H9 (cell line): Measurements from ENCODE around the gene DCC. TPM values are rescaled to one million over a fixed set of nuclear protein-coding genes. Genes with fewer than 3 reads are reported as not detected.
A peak's percentile ranks its signal among the peaks of the same experiment; 100 is the strongest.

ENCODE experiments used
- DNase-seq: peaks from one replicate; pipeline ENCODE4 v3.0.0-alpha.2; 2017
- H2AFZ ChIP-seq: one replicate; pipeline ENCODE4 v1.6.1; 2013; ENCODE audit warnings: mild to moderate bottlenecking, low read length, control low read depth, moderate library complexity
- H2AK5ac ChIP-seq: 2 replicates; pipeline ENCODE4 v1.6.1; 2013; ENCODE audit warnings: low read length, control low read depth, mixed read lengths; ENCODE audit not compliant: insufficient read length
- H2BK120ac ChIP-seq: one replicate; pipeline ENCODE4 v1.6.1; 2013; ENCODE audit warnings: low read depth, mild to moderate bottlenecking, low read length, control low read depth, inconsistent platforms; ENCODE audit not compliant: poor library complexity, severe bottlenecking
- H2BK12ac ChIP-seq: 2 replicates; pipeline ENCODE4 v1.6.1; 2013; ENCODE audit warnings: low read length, control low read depth, mixed read lengths, low read depth; ENCODE audit not compliant: insufficient read length
- H2BK15ac ChIP-seq: 2 replicates; pipeline ENCODE4 v1.6.1; 2013; ENCODE audit warnings: low read depth, low read length, control low read depth
- H2BK20ac ChIP-seq: one replicate; pipeline ENCODE4 v1.6.1; 2013; ENCODE audit warnings: low read depth, mild to moderate bottlenecking, low read length, control low read depth, inconsistent platforms; ENCODE audit not compliant: poor library complexity, severe bottlenecking
- H2BK5ac ChIP-seq: 2 replicates; pipeline ENCODE4 v1.6.1; 2013; ENCODE audit warnings: low read length, control low read depth, mixed read lengths; ENCODE audit not compliant: insufficient read length
- H3K14ac ChIP-seq: 2 replicates; pipeline ENCODE4 v1.6.1; 2013; ENCODE audit warnings: low read length, control low read depth; ENCODE audit not compliant: insufficient read depth
- H3K18ac ChIP-seq: 2 replicates; pipeline ENCODE4 v1.6.1; 2013; ENCODE audit warnings: low read depth, mild to moderate bottlenecking, mixed read lengths, low read length, control low read depth; ENCODE audit not compliant: insufficient read length
- H3K23ac ChIP-seq: 2 replicates; pipeline ENCODE4 v1.6.1; 2013; ENCODE audit warnings: low read length, control low read depth, mixed read lengths, low read depth; ENCODE audit not compliant: insufficient read length
- H3K23me2 ChIP-seq: 2 replicates; pipeline ENCODE4 v1.6.1; 2013; ENCODE audit warnings: low read depth, mild to moderate bottlenecking, mixed read lengths, low read length, control low read depth; ENCODE audit not compliant: insufficient read length, poor library complexity, severe bottlenecking
- H3K27ac ChIP-seq: 2 replicates; pipeline ENCODE4 v1.5.1; 2013; ENCODE audit warnings: low read length, control low read depth, mixed read lengths, low read depth; ENCODE audit not compliant: insufficient read length
- H3K27me3 ChIP-seq: 2 replicates; pipeline ENCODE4 v1.6.1; 2013; ENCODE audit warnings: low read length, control low read depth, inconsistent platforms; ENCODE audit not compliant: insufficient read depth
- H3K4ac ChIP-seq: 2 replicates; pipeline ENCODE4 v1.6.1; 2013; ENCODE audit warnings: low read depth, mild to moderate bottlenecking, control low read depth, inconsistent platforms, low read length, moderate library complexity
- H3K4me1 ChIP-seq: 2 replicates; pipeline ENCODE4 v1.6.1; 2013; ENCODE audit warnings: low read length, control low read depth, inconsistent platforms; ENCODE audit not compliant: insufficient read depth
- H3K4me2 ChIP-seq: 2 replicates; pipeline ENCODE4 v1.6.1; 2013; ENCODE audit warnings: low read length, control low read depth, mixed read lengths; ENCODE audit not compliant: insufficient read length, insufficient read depth
- H3K56ac ChIP-seq: 2 replicates; pipeline ENCODE4 v1.6.1; 2013; ENCODE audit warnings: low read depth, mild to moderate bottlenecking, mixed read lengths, low read length, control low read depth; ENCODE audit not compliant: insufficient read length
- H3K79me1 ChIP-seq: 2 replicates; pipeline ENCODE4 v1.6.1; 2013; ENCODE audit warnings: low read depth, mild to moderate bottlenecking, moderate library complexity, low read length, control low read depth, inconsistent platforms; ENCODE audit not compliant: insufficient read depth, poor library complexity, severe bottlenecking
- H3K79me2 ChIP-seq: 2 replicates; pipeline ENCODE4 v1.6.1; 2013; ENCODE audit warnings: low read length, control low read depth, inconsistent platforms; ENCODE audit not compliant: insufficient read depth
- H3K9ac ChIP-seq: 2 replicates; pipeline ENCODE4 v1.6.1; 2013; ENCODE audit warnings: low read length, control low read depth, mixed read lengths; ENCODE audit not compliant: insufficient read length; ENCODE audit errors: extremely low read depth
- H3K9me3 ChIP-seq: one replicate; pipeline ENCODE4 v1.6.1; 2013; ENCODE audit warnings: low read depth, low read length, inconsistent platforms; ENCODE audit not compliant: control insufficient read depth
- H3T11ph ChIP-seq: one replicate; pipeline ENCODE4 v1.6.1; 2013; ENCODE audit warnings: mild to moderate bottlenecking, low read length, control low read depth, inconsistent platforms
- H4K20me1 ChIP-seq: one replicate; pipeline ENCODE4 v1.6.1; 2013; ENCODE audit not compliant: control insufficient read depth, insufficient read length, insufficient read depth
- H4K5ac ChIP-seq: 2 replicates; pipeline ENCODE4 v1.6.1; 2013; ENCODE audit warnings: low read depth, mild to moderate bottlenecking, mixed read lengths, low read length, control low read depth; ENCODE audit not compliant: insufficient read length
- H4K8ac ChIP-seq: replicated peaks from 2 replicates; pipeline ENCODE4 v1.6.1; 2013; ENCODE audit warnings: low read length, control low read depth, mixed read lengths, low read depth; ENCODE audit not compliant: insufficient read length
- H4K91ac ChIP-seq: 2 replicates; pipeline ENCODE4 v1.6.1; 2013; ENCODE audit warnings: low read depth, mild to moderate bottlenecking, moderate library complexity, mixed read lengths, low read length, control low read depth; ENCODE audit not compliant: insufficient read length
- H3K27ac Mint-ChIP-seq, 3 experiments: 2 replicates in 2 of 3; 3 replicates in 1 of 3; pipeline ENCODE4 v1.8.0; 2020 to 2021; ENCODE audit warnings: mixed read lengths in 3 of 3, mild to moderate bottlenecking in 1 of 3, moderate library complexity in 1 of 3
- H3K27me3 Mint-ChIP-seq: 2 replicates; pipeline ENCODE4 v1.8.0; 2021; ENCODE audit warnings: low read depth, mild to moderate bottlenecking, moderate library complexity, mixed read lengths
- H3K36me3 Mint-ChIP-seq, 3 experiments: 2 replicates in 2 of 3; 3 replicates in 1 of 3; pipeline ENCODE4 v1.8.0; 2020 to 2021; ENCODE audit warnings: low read depth in 3 of 3, mixed read lengths in 3 of 3; ENCODE audit not compliant: insufficient read depth in 1 of 3
- H3K4me1 Mint-ChIP-seq, 2 experiments: 2 replicates each; pipeline ENCODE4 v1.8.0; 2020; ENCODE audit warnings: mixed read lengths in 2 of 2
- H3K4me3 Mint-ChIP-seq, 2 experiments: 2 replicates in 1 of 2; 3 replicates in 1 of 2; pipeline ENCODE4 v1.8.0; 2020 to 2021; ENCODE audit warnings: mild to moderate bottlenecking in 2 of 2, mixed read lengths in 2 of 2, moderate library complexity in 1 of 2
- H3K9me3 Mint-ChIP-seq, 2 experiments: 2 replicates in 1 of 2; 3 replicates in 1 of 2; pipeline ENCODE4 v1.8.0; 2020; ENCODE audit warnings: mild to moderate bottlenecking in 2 of 2, mixed read lengths in 2 of 2, moderate library complexity in 1 of 2
- CTCF ChIP-seq: fragments of 200-600 bp; sonication (generic); conservative IDR thresholded peaks from 3 replicates; pipeline ENCODE4 v1.8.0; 2021; ENCODE audit warnings: antibody characterized with exemption, mild to moderate bottlenecking
- WGBS: extraction: QIAGEN DNeasy Blood & Tissue Kit; methylation state at CpG from one replicate; pipeline ENCODE4 v1.1.7; 2013; ENCODE audit warnings: missing lambda C conversion rate, low lambda C conversion rate, mixed read lengths; ENCODE audit not compliant: insufficient read length; ENCODE audit errors: extremely low coverage; 5-methylcytosine and 5-hydroxymethylcytosine counted together
- total RNA-seq: library from RNA; stranded (reverse); gene quantifications from 2 replicates; pipeline ENCODE4 v1.2.1, GENCODE V29; 2021

DCC gene
- total RNA-seq, 1 experiment from 2014 or later, result 0.35 TPM

- no peaks in the 10 kb centered on the region for H3K27me3 Mint-ChIP-seq
- no peak overlapping the region for H3K14ac ChIP-seq
- H3K4me1 ChIP-seq, result no peaks in the 10 kb centered on the region
- H4K5ac ChIP-seq, result no peak overlapping the region
- no peak overlapping the region for H3K27ac ChIP-seq
- no peak overlapping the region for H3T11ph ChIP-seq
- H2BK120ac ChIP-seq, result no peak overlapping the region
- DNase-seq, result peak; percentile 50
- H3K56ac ChIP-seq, result no peak overlapping the region
- H3K18ac ChIP-seq, result no peak overlapping the region
- H3K23ac ChIP-seq, result no peak overlapping the region
- no peak overlapping the region for H3K4ac ChIP-seq
- no peak overlapping the region for H2BK20ac ChIP-seq
- H4K91ac ChIP-seq, result no peak overlapping the region
- H3K9me3 ChIP-seq, result no peaks in the 10 kb centered on the region
- H2BK5ac ChIP-seq, result no peak overlapping the region
- H3K9me3 Mint-ChIP-seq, result no peaks in the 10 kb centered on the region
- H3K79me1 ChIP-seq, result no peaks in the 10 kb centered on the region
- H2AK5ac ChIP-seq, result no peak overlapping the region
- TF ChIP-seq CTCF, result peak; percentile 82
- H2AFZ ChIP-seq, result no peak overlapping the region
- no peak overlapping the region for H3K4me2 ChIP-seq
- no peak overlapping the region for H4K8ac ChIP-seq
- WGBS, result no CpG with 5 or more reads among the region's 4 CpGs
- H3K4me3 Mint-ChIP-seq, result no peak overlapping the region
- no peak overlapping the region for H3K9ac ChIP-seq
- no peaks in the 10 kb centered on the region for H3K36me3 Mint-ChIP-seq
- peaks cover 5 to 6% of the 10 kb centered on the region in 2 experiments; a peak in 1 of 4 replicates for H3K4me1 Mint-ChIP-seq
- no peaks in the 10 kb centered on the region for H3K79me2 ChIP-seq
- H3K27ac Mint-ChIP-seq, result no peak overlapping the region
- H2BK15ac ChIP-seq, result no peak overlapping the region
- H4K20me1 ChIP-seq, result no peaks in the 10 kb centered on the region
- no peaks in the 10 kb centered on the region for H3K27me3 ChIP-seq
- no peak overlapping the region for H2BK12ac ChIP-seq
- H3K23me2 ChIP-seq, result no peaks in the 10 kb centered on the region
These were observed 813.3 kb downstream of the DCC start for GRCh38 chr18:53153281-53153680.
